ENCODE data around the gene DNAJC17. TPM values are rescaled to one million over a fixed set of nuclear protein-coding genes. Genes with fewer than 3 reads are reported as not detected.
A peak's percentile ranks its signal among the peaks of the same experiment; 100 is the strongest.

Gene DNAJC17
- total RNA-seq, 1 donor from 2014 or later, result 17.9 TPM

GRCh38 chr15:40767838-40768500, 39.3 kb downstream of the DNAJC17 start:
- DNase-seq (ENCODE audit: low read depth), result no peak

GRCh38 chr15:40766906-40767837, 40.1 kb downstream of the DNAJC17 start:
- no peak for DNase-seq (ENCODE audit: low read depth)

- DNase-seq (ENCODE audit: low read depth), result no peak
Measured at GRCh38 chr15:40766194-40766815, 41.0 kb downstream of the DNAJC17 start.

GRCh38 chr15:40764629-40765103, 42.6 kb downstream of the DNAJC17 start:
- DNase-seq (ENCODE audit: low read depth), result peak; percentile 11

GRCh38 chr15:40763801-40764628, 43.3 kb downstream of the DNAJC17 start, which contains the start of gene GCHFR:
GCHFR (plus strand) TSS chr15:40764068; CDS start chr15:40764181, 113 bp downstream.
- peak; percentile 71 for DNase-seq (ENCODE audit: low read depth)

GRCh38 chr15:40762919-40763800, 44.1 kb downstream of the DNAJC17 start:
- DNase-seq (ENCODE audit: low read depth), result peak; percentile 45

GRCh38 chr15:40759961-40760360, 47.3 kb downstream of the DNAJC17 start:
- no peak for DNase-seq (ENCODE audit: low read depth)

- no peak for DNase-seq (ENCODE audit: low read depth)
Measured at GRCh38 chr15:40756938-40757337, 50.3 kb downstream of the DNAJC17 start.

GRCh38 chr15:40755812-40756208, 51.5 kb downstream of the DNAJC17 start:
- DNase-seq (ENCODE audit: low read depth), result no peak

GRCh38 chr15:40754883-40755811, 52.1 kb downstream of the DNAJC17 start, which contains the start of gene RMDN3:
RMDN3 (minus strand) TSS chr15:40755254; CDS start chr15:40754783, 471 bp downstream.
- peak; percentile 92 for DNase-seq (ENCODE audit: low read depth)

- DNase-seq (ENCODE audit: low read depth), result no peak
Measured at GRCh38 chr15:40754574-40754882, 52.7 kb downstream of the DNAJC17 start.

- no peak for DNase-seq (ENCODE audit: low read depth)
Measured at GRCh38 chr15:40751745-40752144, 55.5 kb downstream of the DNAJC17 start.

- DNase-seq (ENCODE audit: low read depth), result no peak
Measured at GRCh38 chr15:40750885-40751284, 56.4 kb downstream of the DNAJC17 start.

- no peak for DNase-seq (ENCODE audit: low read depth)
Measured at GRCh38 chr15:40749151-40749630, 58.1 kb downstream of the DNAJC17 start.

- peak; percentile 74 for DNase-seq (ENCODE audit: low read depth)
Measured at GRCh38 chr15:40747685-40748631, 59.3 kb downstream of the DNAJC17 start.

- DNase-seq (ENCODE audit: low read depth), result no peak
Measured at GRCh38 chr15:40746916-40747418, 60.3 kb downstream of the DNAJC17 start.

- peak; percentile 43 for DNase-seq (ENCODE audit: low read depth)
Measured at GRCh38 chr15:40744815-40745152, 62.5 kb downstream of the DNAJC17 start.
